Mesothelial cell of epicardium (in vitro differentiated cells): ENCODE data around the gene TACC2. TPM values are rescaled to one million over a fixed set of nuclear protein-coding genes. Genes with fewer than 3 reads are reported as not detected.

ENCODE experiments used
- DNase-seq, 2 experiments: peaks; one replicate each; pipeline ENCODE4 v3.0.0; 2021; ENCODE audit warnings: low spot score in 2 of 2; ENCODE audit not compliant: unreplicated experiment in 2 of 2
- H3K27ac Mint-ChIP-seq: 2 replicates; pipeline ENCODE4 v1.8.0; 2021; ENCODE audit warnings: mixed read lengths
- H3K27me3 Mint-ChIP-seq: 2 replicates; pipeline ENCODE4 v1.8.0; 2021; ENCODE audit warnings: low read depth, mixed read lengths
- H3K36me3 Mint-ChIP-seq: 2 replicates; pipeline ENCODE4 v1.8.0; 2021; ENCODE audit warnings: mixed read lengths
- H3K4me1 Mint-ChIP-seq: 2 replicates; pipeline ENCODE4 v1.8.0; 2021; ENCODE audit warnings: mixed read lengths
- H3K4me3 Mint-ChIP-seq: 2 replicates; pipeline ENCODE4 v1.8.0; 2021; ENCODE audit warnings: mild to moderate bottlenecking, moderate library complexity, mixed read lengths
- H3K9me3 Mint-ChIP-seq: 2 replicates; pipeline ENCODE4 v1.8.0; 2021; ENCODE audit warnings: mixed read lengths
- CTCF ChIP-seq: fragments of 200-600 bp; sonication (generic); IDR thresholded peaks from one replicate; pipeline ENCODE4 v1.5.0; 2021; ENCODE audit warnings: antibody characterized with exemption; ENCODE audit not compliant: unreplicated experiment
- total RNA-seq: library from RNA; stranded (reverse); gene quantifications from 3 replicates; pipeline ENCODE4 v1.2.1, GENCODE V29; 2021

Gene TACC2
- total RNA-seq, 1 donor from 2014 or later: 25.5 TPM

GRCh38 chr10:122240401-122240800 is 251.4 kb downstream of the TACC2 start:
- Mint-ChIP-seq H3K27me3 (no peaks in the 10 kb centered on the region), H3K4me1 (peaks cover 2% of the 10 kb centered on the region), H3K4me3 (no peak overlapping the region), H3K9me3 (no peaks in the 10 kb centered on the region), H3K36me3 (peaks cover 32% of the 10 kb centered on the region), H3K27ac (no peak overlapping the region)
- DNase-seq: no peak
- no peak for TF ChIP-seq CTCF

- no peaks in the 10 kb centered on the region for H3K9me3 Mint-ChIP-seq
- H3K36me3 Mint-ChIP-seq: peaks cover 29% of the 10 kb centered on the region
- no peak for TF ChIP-seq CTCF
- no peak for DNase-seq
- no peak overlapping the region for H3K27ac Mint-ChIP-seq
- H3K27me3 Mint-ChIP-seq: no peaks in the 10 kb centered on the region
- H3K4me3 Mint-ChIP-seq: no peak overlapping the region
- H3K4me1 Mint-ChIP-seq: peaks cover 2% of the 10 kb centered on the region
Measured at GRCh38 chr10:122241836-122242235, 252.9 kb downstream of the TACC2 start.

- Mint-ChIP-seq H3K4me3 (no peak overlapping the region), H3K27ac (no peak overlapping the region)
- TF ChIP-seq CTCF: no peak
Measured at GRCh38 chr10:122243550-122243949, 254.6 kb downstream of the TACC2 start.

GRCh38 chr10:122244001-122244975 is 255.3 kb downstream of the TACC2 start:
- Mint-ChIP-seq H3K36me3 (peaks cover 21% of the 10 kb centered on the region), H3K27ac (no peak overlapping the region), H3K4me3 (no peak overlapping the region), H3K9me3 (no peaks in the 10 kb centered on the region), H3K4me1 (peaks cover 2% of the 10 kb centered on the region), H3K27me3 (no peaks in the 10 kb centered on the region)
- TF ChIP-seq CTCF: no peak
- no peak for DNase-seq

More at GRCh38 chr10:122243550-122243949, 254.6 kb downstream of the TACC2 start:
- Mint-ChIP-seq H3K9me3 (no peaks in the 10 kb centered on the region), H3K4me1 (peaks cover 2% of the 10 kb centered on the region), H3K27me3 (no peaks in the 10 kb centered on the region), H3K36me3 (peaks cover 22% of the 10 kb centered on the region)
- no peak for DNase-seq

- H3K36me3 Mint-ChIP-seq: peaks cover 21% of the 10 kb centered on the region
- no peaks in the 10 kb centered on the region for H3K9me3 Mint-ChIP-seq
- no peak overlapping the region for H3K4me3 Mint-ChIP-seq
Measured at GRCh38 chr10:122245136-122245535, 256.2 kb downstream of the TACC2 start.

More at GRCh38 chr10:122245136-122245535, 256.2 kb downstream of the TACC2 start:
- Mint-ChIP-seq H3K27me3 (no peaks in the 10 kb centered on the region), H3K4me1 (peaks cover 2% of the 10 kb centered on the region), H3K27ac (no peak overlapping the region)
- no peak for DNase-seq
- no peak for TF ChIP-seq CTCF
